GM21619 (cell line): ENCODE data around the gene SH3PXD2B.

ENCODE experiments used
- ATAC-seq: cut with Tn5 transposase; IDR thresholded peaks from one replicate; pipeline ENCODE4 v1.9.1; 2021; ENCODE audit not compliant: unreplicated experiment

The SH3PXD2B gene

GRCh38 chr5:172454358-172455086, at the start of gene SH3PXD2B:
SH3PXD2B (minus strand) TSS chr5:172454525; CDS start chr5:172454352, 173 bp downstream.
- ATAC-seq, result peak; percentile 46

GRCh38 chr5:172502969-172503368, 48.6 kb upstream of the SH3PXD2B start:
- ATAC-seq, result no peak

GRCh38 chr5:172502410-172502809, 48.1 kb upstream of the SH3PXD2B start:
- ATAC-seq, result no peak

GRCh38 chr5:172501708-172502320, 47.5 kb upstream of the SH3PXD2B start:
- ATAC-seq, result no peak

- ATAC-seq, result no peak
Observed at GRCh38 chr5:172499287-172499686, 45.0 kb upstream of the SH3PXD2B start.

- no peak for ATAC-seq
Observed at GRCh38 chr5:172498431-172499129, 44.3 kb upstream of the SH3PXD2B start.

- ATAC-seq, result no peak
Observed at GRCh38 chr5:172497591-172498255, 43.4 kb upstream of the SH3PXD2B start.

GRCh38 chr5:172496671-172497371, 42.5 kb upstream of the SH3PXD2B start:
- ATAC-seq, result no peak

- ATAC-seq, result no peak
Observed at GRCh38 chr5:172494630-172495505, 40.5 kb upstream of the SH3PXD2B start.

GRCh38 chr5:172493906-172494305, 39.6 kb upstream of the SH3PXD2B start:
- no peak for ATAC-seq

- no peak for ATAC-seq
Observed at GRCh38 chr5:172493461-172493860, 39.1 kb upstream of the SH3PXD2B start.

GRCh38 chr5:172493002-172493401, 38.7 kb upstream of the SH3PXD2B start:
- ATAC-seq, result no peak

GRCh38 chr5:172492097-172492840, 37.9 kb upstream of the SH3PXD2B start:
- no peak for ATAC-seq

GRCh38 chr5:172491481-172491880, 37.2 kb upstream of the SH3PXD2B start:
- ATAC-seq, result no peak

- no peak for ATAC-seq
Observed at GRCh38 chr5:172490514-172491461, 36.5 kb upstream of the SH3PXD2B start.

GRCh38 chr5:172488221-172488620, 33.9 kb upstream of the SH3PXD2B start:
- ATAC-seq, result no peak

GRCh38 chr5:172487671-172488070, 33.3 kb upstream of the SH3PXD2B start:
- ATAC-seq, result no peak

GRCh38 chr5:172486912-172487311, 32.6 kb upstream of the SH3PXD2B start:
- no peak for ATAC-seq
